Ovary (tissue), 9 donors: ENCODE data around the gene TUBB4B. TPM values are rescaled to one million over a fixed set of nuclear protein-coding genes. Genes with fewer than 3 reads are reported as not detected.

Experiments used
- DNase-seq, 5 donors: peaks; one replicate each; pipeline ENCODE4 v3.0.0-alpha.2; 2019 to 2020
- H3K27ac ChIP-seq, 2 donors: fragments of 200-600 bp; one replicate each; pipeline versions ENCODE4 v1.5.1 to v1.8.0; 2019 to 2022
- H3K27me3 ChIP-seq: fragments of 200-600 bp; one replicate; pipeline ENCODE4 v1.8.0; 2022
- H3K36me3 ChIP-seq: fragments of 200-600 bp; sonication (generic); one replicate; pipeline ENCODE4 v1.5.1; 2019
- H3K4me1 ChIP-seq: one replicate; pipeline ENCODE4 v1.8.1; 2013; ENCODE audit warnings: mild to moderate bottlenecking, moderate library complexity; ENCODE audit not compliant: insufficient read depth
- H3K4me3 ChIP-seq: fragments of 200-600 bp; sonication (generic); one replicate; pipeline ENCODE4 v1.5.1; 2017
- H3K9me3 ChIP-seq, 2 donors: fragments of 200-600 bp in 1 of 2; sonication (generic) in 1 of 2; one replicate each; pipeline versions ENCODE4 v1.5.1 to v1.8.1; 2013 to 2019; ENCODE audit warnings: mild to moderate bottlenecking in 1 of 2, moderate library complexity in 1 of 2
- CTCF ChIP-seq, 3 donors: fragments of 450-650 bp in 2 of 3; fragments of 200-600 bp in 1 of 3; IDR thresholded peaks; one replicate each; pipeline versions ENCODE4 v1.5.1 to v1.8.0; 2016 to 2022; ENCODE audit warnings: antibody characterized with exemption in 3 of 3, mild to moderate bottlenecking in 1 of 3
- EP300 ChIP-seq: sonication (generic); formaldehyde crosslinking; IDR thresholded peaks from one replicate; pipeline ENCODE4 v1.6.1; 2017; ENCODE audit warnings: antibody characterized with exemption
- POLR2A ChIP-seq: fragments of 450-650 bp; IDR thresholded peaks from one replicate; pipeline ENCODE4 v1.6.1; 2017; ENCODE audit warnings: antibody characterized with exemption, mild to moderate bottlenecking, moderate library complexity
- WGBS, 3 donors: extraction: QIAGEN DNeasy Blood & Tissue Kit in 1 of 3; methylation state at CpG; one replicate each; pipeline versions ENCODE4 v1.1.5 to v1.1.7; 2013 to 2017; 5-methylcytosine and 5-hydroxymethylcytosine counted together
- intact Hi-C, 4 donors: fragments of 100-400 bp; cut with DNase I; formaldehyde crosslinking; loops; one replicate each; pipeline versions ENCODE4 v1.11.0 to v1.15.1; 2022 to 2023
- polyA plus RNA-seq, 2 donors: library from polyadenylated mRNA; stranded (reverse); fragments of 200-250 nt in 1 of 2; fragments of 350-450 nt in 1 of 2; fragmentation: Illumina TruSeq in 1 of 2; extraction: RNeasy Lipid Tissue Mini Kit (QIAGEN cat#74804) in 1 of 2; gene quantifications; one replicate each; pipeline ENCODE4 v1.2.3, GENCODE V29; 2013 to 2014
- total RNA-seq, 7 donors: library from RNA; depleted of rRNA in 2 of 7; stranded (reverse); fragments of >200 nt in 2 of 7; fragmentation: NEBNext Ultra II Directional in 3 of 7; extraction: Animal tissue kit (Norgen Biotek cat#: 25700) in 3 of 7; gene quantifications; one replicate each; pipeline versions ENCODE4 v1.1.0 to v1.2.4, GENCODE V29; 2016 to 2023
- donor health status: DM: no; HTN: no; CAD: no; lungs with moderate emphysema.
- donor health status: DM: no; HTN: no; CAD: no.
- donor health status: Bipolar disorder and iron deficiency.
- donor health status: DM: yes; HTN: yes; CAD: no.
- donor health status: DM: no; HTN: no; CAD: no.
- donor health status: DM: yes; HTN: yes; CAD: no.

The TUBB4B gene
- total and polyA plus RNA-seq, 9 donors: 62.8 to 234 (median 135) TPM

- intact Hi-C loops: no loop called here
- Histone ChIP-seq H3K9me3 (no peaks in the 10 kb centered on the region), H3K36me3 (no peaks in the 10 kb centered on the region), H3K27me3 (no peaks in the 10 kb centered on the region), H3K4me3 (no peak overlapping the region), H3K27ac (no peak overlapping the region), H3K4me1 (peaks cover 18% of the 10 kb centered on the region)
- TF ChIP-seq POLR2A (no peak), CTCF (IDR thresholded peaks at IDR 0.05) (no peak), EP300 (no peak)
- DNase-seq: peak in 1 of 5 donors; percentile 21
- 92 to 94% (median 93%) methylated on average over 28 to 39 of the region's 39 CpGs for WGBS, 3 donors
Measured at GRCh38 chr9:137272241-137273094, 31.4 kb downstream of the TUBB4B start.

- Histone ChIP-seq H3K27me3 (no peaks in the 10 kb centered on the region), H3K9me3 (no peaks in the 10 kb centered on the region), H3K4me1 (peaks cover 19% of the 10 kb centered on the region), H3K36me3 (no peaks in the 10 kb centered on the region), H3K27ac (no peak overlapping the region), H3K4me3 (no peak overlapping the region)
- DNase-seq: no peak
- TF ChIP-seq EP300 (no peak), CTCF (IDR thresholded peaks at IDR 0.05) (no peak), POLR2A (no peak)
- WGBS, 3 donors: 78 to 81% (median 80%) methylated on average over 13 of the region's 13 CpGs
- intact Hi-C loops: no loop called here
Measured at GRCh38 chr9:137273095-137273490, 32.0 kb downstream of the TUBB4B start.

- WGBS, 3 donors: 71 to 83% (median 73%) methylated on average over 15 of the region's 15 CpGs
- peaks cover 19% of the 10 kb centered on the region for H3K4me1 ChIP-seq
- no peaks in the 10 kb centered on the region for H3K36me3 ChIP-seq
- H3K27ac ChIP-seq: no peak overlapping the region
- H3K4me3 ChIP-seq: no peak overlapping the region
- no peak for TF ChIP-seq CTCF (IDR thresholded peaks at IDR 0.05)
- TF ChIP-seq EP300: no peak
- no peak for TF ChIP-seq POLR2A
- DNase-seq: peak in 2 of 5 donors; percentile 17 to 35
- no peaks in the 10 kb centered on the region for H3K27me3 ChIP-seq
- H3K9me3 ChIP-seq: no peaks in the 10 kb centered on the region
- intact Hi-C loops: no loop called here
Measured at GRCh38 chr9:137273611-137274320, 32.7 kb downstream of the TUBB4B start.

GRCh38 chr9:137275203-137275587 lies 34.1 kb downstream of the TUBB4B start:
- DNase-seq: peak in 1 of 5 donors; percentile 19
- 79 to 91% (median 88%) methylated on average over 10 of the region's 10 CpGs for WGBS, 3 donors
- no peak overlapping the region for H3K27ac ChIP-seq
- H3K36me3 ChIP-seq: no peaks in the 10 kb centered on the region
- no peak overlapping the region for H3K4me3 ChIP-seq
- H3K4me1 ChIP-seq: peaks cover 12% of the 10 kb centered on the region
- H3K9me3 ChIP-seq: no peaks in the 10 kb centered on the region
- TF ChIP-seq EP300: no peak
- no peak for TF ChIP-seq POLR2A
- TF ChIP-seq CTCF (IDR thresholded peaks at IDR 0.05): no peak
- intact Hi-C loops: no loop called here
- H3K27me3 ChIP-seq: no peaks in the 10 kb centered on the region
